SK-N-SH (cell line): ENCODE measurements around the gene TNFAIP3.

Source experiments
- JUND ChIP-seq: IDR thresholded peaks from 2 replicates; pipeline ENCODE4 v1.4.0; 2012
- TF ChIP-seq, protein P1 (sequence below): fragments of 200-600 bp; sonication (generic); IDR thresholded peaks from 2 replicates; pipeline ENCODE4 v1.6.1; 2017; ENCODE audit warnings: antibody characterized with exemption, mild to moderate bottlenecking, moderate library complexity

DNA sequence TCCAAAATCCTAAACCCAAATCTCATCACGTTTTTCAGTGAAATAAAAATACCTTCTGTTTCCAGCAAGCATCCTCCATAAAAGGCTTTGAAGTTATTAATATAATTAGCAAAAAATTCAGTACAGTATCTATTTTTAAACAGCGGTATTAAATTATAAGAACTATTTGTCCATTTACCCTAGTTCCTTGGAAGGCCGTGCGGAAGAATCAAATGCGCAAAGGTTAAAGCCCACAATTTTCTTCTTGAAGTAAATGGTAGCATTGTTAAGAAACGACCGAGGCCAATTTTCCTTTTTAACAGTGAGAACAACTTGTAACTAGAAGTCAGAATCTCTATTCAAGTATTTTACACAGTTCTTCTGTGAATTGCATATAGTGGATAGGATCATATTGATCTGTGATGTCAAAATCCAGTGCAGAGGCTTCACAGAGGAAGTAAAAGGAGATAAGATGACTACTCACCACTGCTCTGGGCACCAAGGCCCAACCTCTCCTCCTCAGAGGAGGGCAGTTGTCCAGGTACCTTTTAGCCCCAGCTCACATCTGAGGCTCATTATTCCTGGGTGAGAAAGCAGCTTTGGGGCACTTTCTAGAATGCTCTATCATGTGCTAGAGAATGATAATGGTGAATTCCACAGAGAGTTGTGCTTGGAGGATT is 36.3 kb downstream of the TNFAIP3 start:
- TF ChIP-seq, protein P1, sequence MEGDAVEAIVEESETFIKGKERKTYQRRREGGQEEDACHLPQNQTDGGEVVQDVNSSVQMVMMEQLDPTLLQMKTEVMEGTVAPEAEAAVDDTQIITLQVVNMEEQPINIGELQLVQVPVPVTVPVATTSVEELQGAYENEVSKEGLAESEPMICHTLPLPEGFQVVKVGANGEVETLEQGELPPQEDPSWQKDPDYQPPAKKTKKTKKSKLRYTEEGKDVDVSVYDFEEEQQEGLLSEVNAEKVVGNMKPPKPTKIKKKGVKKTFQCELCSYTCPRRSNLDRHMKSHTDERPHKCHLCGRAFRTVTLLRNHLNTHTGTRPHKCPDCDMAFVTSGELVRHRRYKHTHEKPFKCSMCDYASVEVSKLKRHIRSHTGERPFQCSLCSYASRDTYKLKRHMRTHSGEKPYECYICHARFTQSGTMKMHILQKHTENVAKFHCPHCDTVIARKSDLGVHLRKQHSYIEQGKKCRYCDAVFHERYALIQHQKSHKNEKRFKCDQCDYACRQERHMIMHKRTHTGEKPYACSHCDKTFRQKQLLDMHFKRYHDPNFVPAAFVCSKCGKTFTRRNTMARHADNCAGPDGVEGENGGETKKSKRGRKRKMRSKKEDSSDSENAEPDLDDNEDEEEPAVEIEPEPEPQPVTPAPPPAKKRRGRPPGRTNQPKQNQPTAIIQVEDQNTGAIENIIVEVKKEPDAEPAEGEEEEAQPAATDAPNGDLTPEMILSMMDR: no peak
- no peak for TF ChIP-seq JUND
